SK-N-SH (cell line): ENCODE measurements around the gene CPM. TPM values are rescaled to one million over a fixed set of nuclear protein-coding genes. Genes with fewer than 3 reads are reported as not detected.
"Not testable (repeated sequence)": the region's sequence is repeated elsewhere in the genome, so short reads cannot be mapped to it uniquely, and the experiment has no call there.

Experiments used
- CTCF ChIA-PET: fragments of 300-600, 350-600 bp; formaldehyde crosslinking; extraction: SDS; loops from one replicate; lab custom pipeline; 2021; lab: Yijun Ruan, JAX
- POLR2A ChIA-PET: fragments of 350-600 bp; sonication (Branson Sonifier 250); formaldehyde crosslinking; extraction: SDS; loops from one replicate; lab custom pipeline; 2020; ENCODE audit warnings: antibody characterized with exemption, inconsistent platforms; lab: Yijun Ruan, JAX
- DNase-seq: peaks from one replicate; pipeline ENCODE4 v3.0.0; 2012
- H2AFZ ChIP-seq: fragments of 200-600 bp; sonication (generic); 2 replicates; pipeline ENCODE4 v1.8.1; 2016; ENCODE audit warnings: antibody characterized with exemption, mild to moderate bottlenecking, low read depth
- H3F3A ChIP-seq: fragments of 200-600 bp; sonication (generic); replicated peaks from 2 replicates; pipeline ENCODE3; 2016; ENCODE audit warnings: antibody characterized with exemption, mild to moderate bottlenecking; ENCODE audit not compliant: insufficient read depth
- H3K27ac ChIP-seq, 2 experiments: fragments of 200-500 bp in 1 of 2; fragments of 200-600 bp in 1 of 2; sonication (Bioruptor generic) in 1 of 2; sonication (generic), shearing (Covaris generic) in 1 of 2; 2 replicates each; pipeline versions ENCODE4 v1.5.1 to v1.6.1; 2014 to 2016; ENCODE audit warnings: low read depth in 2 of 2, inconsistent platforms in 1 of 2, low read length in 1 of 2, mild to moderate bottlenecking in 1 of 2, mixed read lengths in 1 of 2
- H3K27me3 ChIP-seq: fragments of 200-600 bp; sonication (generic), shearing (Covaris generic); 2 replicates; pipeline ENCODE4 v1.6.1; 2016; ENCODE audit warnings: mixed run types; ENCODE audit not compliant: insufficient read depth
- H3K36me3 ChIP-seq, 2 experiments: fragments of 200-500 bp in 1 of 2; fragments of 200-600 bp in 1 of 2; sonication (Bioruptor generic) in 1 of 2; sonication (generic) in 1 of 2; replicated peaks in 1 of 2; 2 replicates each; pipeline versions ENCODE3 to v1.5.1; 2014 to 2016; ENCODE audit warnings: low read length in 1 of 2, mild to moderate bottlenecking in 1 of 2; ENCODE audit not compliant: insufficient read depth in 2 of 2, control insufficient read depth in 1 of 2
- H3K4me1 ChIP-seq, 2 experiments: fragments of 200-500 bp in 1 of 2; fragments of 200-600 bp in 1 of 2; sonication (Bioruptor generic) in 1 of 2; sonication (generic), shearing (Covaris generic) in 1 of 2; 2 replicates each; pipeline versions ENCODE4 v1.5.1 to v1.6.1; 2014 to 2016; ENCODE audit warnings: low read depth in 1 of 2, low read length in 1 of 2, mixed run types in 1 of 2; ENCODE audit not compliant: insufficient read depth in 2 of 2, control insufficient read depth in 1 of 2
- H3K4me2 ChIP-seq: fragments of 200-600 bp; sonication (generic), shearing (Covaris generic); 2 replicates; pipeline ENCODE4 v1.6.1; 2017; ENCODE audit warnings: mixed run types
- H3K4me3 ChIP-seq, 2 experiments: fragments of 200-500 bp in 1 of 2; fragments of 200-600 bp in 1 of 2; sonication (Bioruptor generic) in 1 of 2; sonication (generic), shearing (Covaris generic) in 1 of 2; 2 replicates each; pipeline versions ENCODE4 v1.5.1 to v1.8.1; 2014 to 2016; ENCODE audit warnings: low read depth in 2 of 2, inconsistent platforms in 1 of 2, low read length in 1 of 2, mild to moderate bottlenecking in 1 of 2, mixed read lengths in 1 of 2, moderate library complexity in 1 of 2
- H3K79me2 ChIP-seq: fragments of 200-600 bp; sonication (generic); 2 replicates; pipeline ENCODE4 v1.8.1; 2017; ENCODE audit warnings: mild to moderate bottlenecking; ENCODE audit not compliant: insufficient read depth
- H3K9ac ChIP-seq: fragments of 200-600 bp; sonication (generic); 2 replicates; pipeline ENCODE4 v1.6.1; 2017; ENCODE audit warnings: mixed run types
- H3K9me2 ChIP-seq: fragments of 200-600 bp; sonication (generic); 2 replicates; pipeline ENCODE4 v1.6.1; 2017; ENCODE audit warnings: mixed run types
- H3K9me3 ChIP-seq: fragments of 200-600 bp; sonication (generic); 2 replicates; pipeline ENCODE4 v1.6.1; 2017; ENCODE audit warnings: mixed run types, mild to moderate bottlenecking, moderate library complexity
- H4K20me1 ChIP-seq: fragments of 200-600 bp; sonication (generic); 2 replicates; pipeline ENCODE4 v1.6.1; 2017; ENCODE audit warnings: mild to moderate bottlenecking, mixed run types; ENCODE audit not compliant: insufficient read depth
- ELF1 ChIP-seq: IDR thresholded peaks from 2 replicates; pipeline ENCODE4 v1.4.0; 2012
- EP300 ChIP-seq, 2 experiments: IDR thresholded peaks; 2 replicates each; pipeline versions ENCODE4 v1.4.0 to v1.6.1; 2012; ENCODE audit warnings: borderline replicate concordance in 1 of 2, low read depth in 1 of 2, low read length in 1 of 2
- EZH2phosphoT487 ChIP-seq: fragments of 200-600 bp; sonication (generic); IDR thresholded peaks from 2 replicates; pipeline ENCODE4 v1.6.1; 2017; ENCODE audit warnings: low read depth, mixed run types, mild to moderate bottlenecking, antibody characterized with exemption, moderate library complexity, borderline replicate concordance
- MAX ChIP-seq: IDR thresholded peaks from 2 replicates; pipeline ENCODE4 v1.4.0; 2012; ENCODE audit warnings: low read depth
- MEF2A ChIP-seq: IDR thresholded peaks from 2 replicates; pipeline ENCODE4 v1.4.0; 2012; ENCODE audit warnings: low read depth, borderline replicate concordance
- NRF1 ChIP-seq: IDR thresholded peaks from 2 replicates; pipeline ENCODE4 v1.6.1; 2012; ENCODE audit warnings: low read depth, mild to moderate bottlenecking, low read length
- PBX3 ChIP-seq: IDR thresholded peaks from 2 replicates; pipeline ENCODE4; 2012
- RCOR1 ChIP-seq: fragments of 150-350 bp; IDR thresholded peaks from 2 replicates; pipeline ENCODE4 v1.6.1; 2017; ENCODE audit warnings: antibody characterized with exemption, low read length
- RFX5 ChIP-seq: IDR thresholded peaks from 2 replicates; pipeline ENCODE4 v1.6.1; 2012; ENCODE audit warnings: mild to moderate bottlenecking, improper control_type of control experiment, low read length
- SIN3A ChIP-seq: IDR thresholded peaks from 2 replicates; pipeline ENCODE4 v1.6.1; 2012; ENCODE audit warnings: low read depth, mild to moderate bottlenecking, low read length, moderate library complexity, borderline replicate concordance
- SMC3 ChIP-seq: IDR thresholded peaks from 2 replicates; pipeline ENCODE4 v1.6.1; 2012; ENCODE audit warnings: low read depth, low read length, improper control_type of control experiment
- WGBS: methylation state at CpG from one replicate; pipeline ENCODE4 v1.1.6; 2017; ENCODE audit warnings: low lambda C conversion rate; 5-methylcytosine and 5-hydroxymethylcytosine counted together
- polyA plus RNA-seq, 3 experiments: library from polyadenylated mRNA; depleted of rRNA; stranded (reverse); fragments of >200 nt; gene quantifications; 2 replicates each; pipeline ENCODE4 v1.2.3, GENCODE V29; 2012

Gene CPM
- polyA plus RNA-seq, 1 of the 3 experiments (the other 2 are of a cell fraction), result 10.8 TPM

- no peak for TF ChIP-seq NRF1
- no peak for TF ChIP-seq EZH2phosphoT487
- TF ChIP-seq MEF2A, result no peak
- TF ChIP-seq RFX5, result no peak
- no peak for TF ChIP-seq RCOR1
- no peak for TF ChIP-seq PBX3
- TF ChIP-seq SIN3A, result no peak
- TF ChIP-seq MAX, result no peak
- TF ChIP-seq EP300 (IDR thresholded peaks at IDR 0.05; ENCODE audit: borderline replicate concordance in 1 of 2, low read depth in 1 of 2, low read length in 1 of 2), result no peak
- no peak for TF ChIP-seq ELF1
- TF ChIP-seq, all 33 proteins: peak for 0
These were observed 128.0 kb downstream of the CPM start (continued) for GRCh38 chr12:68804657-68805591.

- ChIA-PET POLR2A (interaction anchor here (0.7 kb wide), 1 partner anchor 710 kb away, joined by 4 read pairs; no protein-coding TSS in a partner anchor), CTCF (no interaction called here)
- Histone ChIP-seq H2AFZ (no peak overlapping the region), H3K4me1 (no peaks in the 10 kb centered on the region; a peak in 1 of 4 replicates), H3F3A (peaks cover 13% of the 10 kb centered on the region), H3K9ac (no peak overlapping the region), H3K4me3 (no peak overlapping the region), H3K27ac (no peak overlapping the region), H4K20me1 (no peaks in the 10 kb centered on the region), H3K9me2 (no peaks in the 10 kb centered on the region), H3K4me2 (no peak overlapping the region), H3K36me3 (peaks cover 0 to under 1% of the 10 kb centered on the region in 2 experiments), H3K9me3 (no peaks in the 10 kb centered on the region), H3K79me2 (peaks cover 11% of the 10 kb centered on the region), H3K27me3 (no peaks in the 10 kb centered on the region)
- 93% methylated on average over 5 of the region's 5 CpGs for WGBS
- TF ChIP-seq SMC3, result no peak
- no peak for DNase-seq
These were observed 128.9 kb downstream of the CPM start for GRCh38 chr12:68803948-68804656.

GRCh38 chr12:68802911-68803651, 129.9 kb downstream of the CPM start:
- H3K27ac ChIP-seq, H3K4me2 ChIP-seq, H2AFZ ChIP-seq, H3K9ac ChIP-seq, H3K36me3 ChIP-seq, H3K4me1 ChIP-seq, H3K79me2 ChIP-seq, H3K9me2 ChIP-seq, CTCF ChIA-PET, H3K9me3 ChIP-seq, H4K20me1 ChIP-seq, H3K27me3 ChIP-seq, H3F3A ChIP-seq, H3K4me3 ChIP-seq, DNase-seq: not testable (repeated sequence)
- POLR2A ChIA-PET, result interaction anchor here (0.7 kb wide), 1 partner anchor 711 kb away, joined by 4 read pairs; no protein-coding TSS in a partner anchor
- WGBS, result 96% methylated on average over 19 of the region's 19 CpGs

- H3K9ac ChIP-seq, H3F3A ChIP-seq, H2AFZ ChIP-seq, CTCF ChIA-PET, H3K36me3 ChIP-seq, POLR2A ChIA-PET, H4K20me1 ChIP-seq, H3K4me2 ChIP-seq, H3K27me3 ChIP-seq, H3K4me3 ChIP-seq, H3K79me2 ChIP-seq, H3K9me3 ChIP-seq, H3K4me1 ChIP-seq, DNase-seq, H3K27ac ChIP-seq, H3K9me2 ChIP-seq: not testable (repeated sequence)
- 96% methylated on average over 2 of the region's 2 CpGs for WGBS
These were observed 130.6 kb downstream of the CPM start for GRCh38 chr12:68802372-68802745.
